CD14-positive monocyte (primary cell): Measurements from ENCODE around the gene PDIA6. TPM values are rescaled to one million over a fixed set of nuclear protein-coding genes. Genes with fewer than 3 reads are reported as not detected.

Experiments used
- DNase-seq, 3 donors: peaks; one replicate each; pipeline ENCODE4 v3.0.0-alpha.2; 2011 to 2022
- H2AFZ ChIP-seq: 2 replicates; pipeline ENCODE4 v1.6.0; 2012; ENCODE audit warnings: mild to moderate bottlenecking, low read depth, low read length, inconsistent platforms; ENCODE audit not compliant: insufficient read depth, poor library complexity, severe bottlenecking
- H3K27ac ChIP-seq, 2 donors: 1 replicate in 1 of 2; 2 replicates in 1 of 2; pipeline ENCODE4 v1.5.1; 2012 to 2013; ENCODE audit warnings: low read length in 2 of 2, control low read depth in 1 of 2, inconsistent platforms in 1 of 2, low read depth in 1 of 2, mild to moderate bottlenecking in 1 of 2
- H3K27me3 ChIP-seq, 2 donors: one replicate each; pipeline versions ENCODE4 v1.6.0 to v1.6.1; 2011 to 2013; ENCODE audit warnings: low read length in 2 of 2; ENCODE audit not compliant: control insufficient read depth in 2 of 2, insufficient read depth in 2 of 2
- H3K36me3 ChIP-seq, 2 donors: replicated peaks in 1 of 2; 1 replicate in 1 of 2; 2 replicates in 1 of 2; pipeline versions ENCODE4 v1.5.1 to v1.6.1; 2012 to 2013; ENCODE audit warnings: low read length in 2 of 2, control low read depth in 1 of 2, inconsistent platforms in 1 of 2, mild to moderate bottlenecking in 1 of 2; ENCODE audit not compliant: insufficient read depth in 2 of 2, control insufficient read depth in 1 of 2
- H3K4me1 ChIP-seq, 2 donors: 1 replicate in 1 of 2; 2 replicates in 1 of 2; pipeline versions ENCODE4 v1.5.1 to v1.6.1; 2012 to 2013; ENCODE audit warnings: low read length in 2 of 2, control low read depth in 1 of 2, inconsistent platforms in 1 of 2, mild to moderate bottlenecking in 1 of 2, moderate library complexity in 1 of 2; ENCODE audit not compliant: insufficient read depth in 2 of 2, control insufficient read depth in 1 of 2
- H3K4me2 ChIP-seq: replicated peaks from 2 replicates; pipeline ENCODE3; 2012; ENCODE audit warnings: low read length, moderate library complexity, mild to moderate bottlenecking; ENCODE audit not compliant: poor library complexity, severe bottlenecking; ENCODE audit errors: extremely low read depth
- H3K4me3 ChIP-seq, 3 experiments: fragments of 200-600 bp in 1 of 3; sonication (generic) in 1 of 3; replicated peaks in 1 of 3; 1 replicate in 2 of 3; 2 replicates in 1 of 3; pipeline ENCODE4 v1.5.1; 2011 to 2013; ENCODE audit warnings: low read length in 3 of 3, mild to moderate bottlenecking in 3 of 3, control low read depth in 2 of 3, low read depth in 2 of 3, inconsistent platforms in 1 of 3, moderate library complexity in 1 of 3
- H3K79me2 ChIP-seq: 2 replicates; pipeline ENCODE4 v1.6.0; 2012; ENCODE audit warnings: mild to moderate bottlenecking, control low read depth, inconsistent platforms, low read length, moderate library complexity; ENCODE audit not compliant: insufficient read depth
- H3K9ac ChIP-seq: 2 replicates; pipeline ENCODE4 v1.6.0; 2017; ENCODE audit warnings: low read length, mild to moderate bottlenecking; ENCODE audit not compliant: insufficient read depth, poor library complexity, severe bottlenecking
- H3K9me3 ChIP-seq, 2 donors: replicated peaks in 1 of 2; 1 replicate in 1 of 2; 2 replicates in 1 of 2; pipeline versions ENCODE4 v1.5.1 to v1.6.1; 2012 to 2013; ENCODE audit warnings: low read length in 2 of 2, control low read depth in 1 of 2; ENCODE audit not compliant: control insufficient read depth in 1 of 2, insufficient read depth in 1 of 2
- H4K20me1 ChIP-seq: 2 replicates; pipeline ENCODE4 v1.6.0; 2012; ENCODE audit warnings: mild to moderate bottlenecking, low read length, control low read depth, moderate library complexity; ENCODE audit not compliant: insufficient read depth
- H3K27ac Mint-ChIP-seq, 7 donors: one replicate each; pipeline ENCODE4 v1.8.0; 2020; ENCODE audit warnings: mild to moderate bottlenecking in 7 of 7, mixed read lengths in 7 of 7, moderate library complexity in 6 of 7, inconsistent platforms in 2 of 7
- H3K27me3 Mint-ChIP-seq, 3 donors: one replicate each; pipeline ENCODE4 v1.8.0; 2021 to 2022; ENCODE audit warnings: low read depth in 3 of 3, mild to moderate bottlenecking in 3 of 3, mixed read lengths in 3 of 3, moderate library complexity in 3 of 3, inconsistent platforms in 1 of 3
- H3K36me3 Mint-ChIP-seq, 2 donors: one replicate each; pipeline ENCODE4 v1.8.0; 2020; ENCODE audit warnings: mixed read lengths in 2 of 2, inconsistent platforms in 1 of 2, mild to moderate bottlenecking in 1 of 2
- H3K4me1 Mint-ChIP-seq: one replicate; pipeline ENCODE4 v1.8.0; 2020; ENCODE audit warnings: mild to moderate bottlenecking, mixed read lengths
- H3K4me3 Mint-ChIP-seq, 2 donors: one replicate each; pipeline ENCODE4 v1.8.0; 2020; ENCODE audit warnings: mild to moderate bottlenecking in 2 of 2, mixed read lengths in 2 of 2, moderate library complexity in 1 of 2
- H3K9me3 Mint-ChIP-seq, 7 donors: one replicate each; pipeline ENCODE4 v1.8.0; 2020 to 2022; ENCODE audit warnings: mixed read lengths in 7 of 7, mild to moderate bottlenecking in 6 of 7, moderate library complexity in 6 of 7, inconsistent platforms in 2 of 7
- WGBS: methylation state at CpG from one replicate; pipeline ENCODE4 v1.1.5; 2013; ENCODE audit warnings: missing lambda C conversion rate; ENCODE audit not compliant: insufficient coverage; 5-methylcytosine and 5-hydroxymethylcytosine counted together
- intact Hi-C, 2 donors: fragments of 100-400 bp; cut with micrococcal nuclease; formaldehyde crosslinking; loops; one replicate each; pipeline versions ENCODE4 v1.15.0 to v1.15.1; 2023
- polyA plus RNA-seq, 3 donors: library from polyadenylated mRNA; depleted of rRNA in 1 of 3; unstranded in 2 of 3; stranded (reverse) in 1 of 3; fragments of 300-500 nt in 2 of 3; fragments of >200 nt in 1 of 3; fragmentation: Illumina TruSeq in 2 of 3; gene quantifications; 1 replicate in 2 of 3; 2 replicates in 1 of 3; pipeline ENCODE4 v1.2.3, GENCODE V29; 2012 to 2021
- TF ChIP-seq, protein P1 (sequence below): fragments of 200-600 bp; IDR thresholded peaks from one replicate; pipeline ENCODE4 v1.8.0; 2022; ENCODE audit warnings: antibody characterized with exemption, mild to moderate bottlenecking

Gene PDIA6
- polyA plus RNA-seq, 3 donors: 49.8 to 187 (median 166) TPM

- peaks cover 10 to 14% of the 10 kb centered on the region in 2 donors for H3K4me1 ChIP-seq
- WGBS: 74% methylated on average over 8 of the region's 13 CpGs
- H3K4me2 ChIP-seq: peak overlapping the region; percentile 36
- H2AFZ ChIP-seq: no peak overlapping the region
- peaks cover 27% of the 10 kb centered on the region for H3K4me1 Mint-ChIP-seq
- no peaks in the 10 kb centered on the region for H3K9me3 ChIP-seq
- no peak overlapping the region for H3K27ac ChIP-seq
- H3K4me3 Mint-ChIP-seq: peak overlapping the region in 1 of 2 donors; percentile 46
- H3K9ac ChIP-seq: no peak overlapping the region
- peak; percentile 32 to 42 (median 33) for DNase-seq
- peaks cover 0 to 2% (median 0%) of the 10 kb centered on the region in 7 donors for H3K9me3 Mint-ChIP-seq
- no peaks in the 10 kb centered on the region for H3K36me3 ChIP-seq
- no peak overlapping the region for H3K4me3 ChIP-seq
- TF ChIP-seq, protein P1, sequence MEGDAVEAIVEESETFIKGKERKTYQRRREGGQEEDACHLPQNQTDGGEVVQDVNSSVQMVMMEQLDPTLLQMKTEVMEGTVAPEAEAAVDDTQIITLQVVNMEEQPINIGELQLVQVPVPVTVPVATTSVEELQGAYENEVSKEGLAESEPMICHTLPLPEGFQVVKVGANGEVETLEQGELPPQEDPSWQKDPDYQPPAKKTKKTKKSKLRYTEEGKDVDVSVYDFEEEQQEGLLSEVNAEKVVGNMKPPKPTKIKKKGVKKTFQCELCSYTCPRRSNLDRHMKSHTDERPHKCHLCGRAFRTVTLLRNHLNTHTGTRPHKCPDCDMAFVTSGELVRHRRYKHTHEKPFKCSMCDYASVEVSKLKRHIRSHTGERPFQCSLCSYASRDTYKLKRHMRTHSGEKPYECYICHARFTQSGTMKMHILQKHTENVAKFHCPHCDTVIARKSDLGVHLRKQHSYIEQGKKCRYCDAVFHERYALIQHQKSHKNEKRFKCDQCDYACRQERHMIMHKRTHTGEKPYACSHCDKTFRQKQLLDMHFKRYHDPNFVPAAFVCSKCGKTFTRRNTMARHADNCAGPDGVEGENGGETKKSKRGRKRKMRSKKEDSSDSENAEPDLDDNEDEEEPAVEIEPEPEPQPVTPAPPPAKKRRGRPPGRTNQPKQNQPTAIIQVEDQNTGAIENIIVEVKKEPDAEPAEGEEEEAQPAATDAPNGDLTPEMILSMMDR: no peak
- intact Hi-C loops: no loop called here
- H4K20me1 ChIP-seq: no peaks in the 10 kb centered on the region
- peaks cover 0 to 2% of the 10 kb centered on the region in 2 donors for H3K36me3 Mint-ChIP-seq
- H3K79me2 ChIP-seq: no peaks in the 10 kb centered on the region
- peaks cover 9 to 26% (median 12%) of the 10 kb centered on the region in 3 donors for H3K27me3 Mint-ChIP-seq
- peaks cover 5 to 9% of the 10 kb centered on the region in 2 donors for H3K27me3 ChIP-seq
- H3K27ac Mint-ChIP-seq: peak overlapping the region in 2 of 7 donors; percentile 8 to 18
Observed at GRCh38 chr2:10820978-10821695, 8.6 kb upstream of the PDIA6 start.

GRCh38 chr2:10820562-10820961 is 8.0 kb upstream of the PDIA6 start:
- peak overlapping the region in 1 of 7 donors; percentile 20 for H3K27ac Mint-ChIP-seq
- peaks cover 10 to 13% of the 10 kb centered on the region in 2 donors for H3K4me1 ChIP-seq
- no peak overlapping the region for H3K4me3 ChIP-seq
- no peak overlapping the region for H3K9ac ChIP-seq
- WGBS: 78% methylated on average over 4 of the region's 8 CpGs
- H3K36me3 ChIP-seq: no peaks in the 10 kb centered on the region
- no peaks in the 10 kb centered on the region for H4K20me1 ChIP-seq
- intact Hi-C loops: no loop called here
- no peak overlapping the region for H3K27ac ChIP-seq
- H3K27me3 Mint-ChIP-seq: peaks cover 9 to 24% (median 12%) of the 10 kb centered on the region in 3 donors
- no peak overlapping the region for H3K4me2 ChIP-seq
- H2AFZ ChIP-seq: no peak overlapping the region
- no peaks in the 10 kb centered on the region for H3K9me3 ChIP-seq
- H3K79me2 ChIP-seq: no peaks in the 10 kb centered on the region
- no peak for DNase-seq
- peaks cover 0 to 2% of the 10 kb centered on the region in 2 donors for H3K36me3 Mint-ChIP-seq
- no peak overlapping the region for H3K4me3 Mint-ChIP-seq
- H3K4me1 Mint-ChIP-seq: peaks cover 24% of the 10 kb centered on the region
- TF ChIP-seq, protein P1: no peak
- H3K27me3 ChIP-seq: peaks cover 5 to 9% of the 10 kb centered on the region in 2 donors
- peaks cover 0 to 2% (median 0%) of the 10 kb centered on the region in 7 donors for H3K9me3 Mint-ChIP-seq
